ENCODE measurements around the gene BAZ1A. TPM values are rescaled to one million over a fixed set of nuclear protein-coding genes. Genes with fewer than 3 reads are reported as not detected.

BAZ1A gene
- total and polyA plus RNA-seq, 10 of the 15 experiments (the other 5 are each of a cell fraction or from before 2014, with no cell fraction given) = 34.3 to 96.5 (median 50.7) TPM

DNA sequence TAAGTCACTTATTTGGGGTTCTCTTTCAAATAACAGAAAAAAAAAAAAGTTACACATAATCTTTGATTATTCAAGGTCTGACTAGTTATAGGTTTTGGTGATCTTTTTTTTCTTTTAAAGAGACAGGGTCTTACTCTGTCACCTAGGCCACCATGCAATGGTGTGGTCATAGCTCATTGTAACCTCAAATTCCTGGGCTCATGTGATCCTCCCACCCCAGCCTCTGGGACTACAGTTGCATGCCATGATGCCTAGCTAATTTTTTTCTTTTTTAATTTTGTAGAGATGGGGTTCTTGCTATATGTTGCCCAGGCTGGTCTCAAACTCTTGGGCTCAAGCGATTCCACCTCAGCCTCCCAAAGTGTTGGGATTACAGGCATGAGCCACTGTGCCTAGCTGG, 104.3 kb downstream of the BAZ1A start:
- no peaks in the 10 kb centered on the region for H3K9me3 ChIP-seq (replicated peaks; ENCODE audit: control insufficient read depth, insufficient read depth, low read length)
- ChIA-PET RAD21 (ENCODE audit: unreplicated experiment) (interaction anchor here (0.9 kb wide), 1 partner anchor 48 kb away, joined by 3 read pairs; no protein-coding TSS in a partner anchor), POLR2A (no interaction called here), SMC1A (ENCODE audit: uncharacterized antibody, unreplicated experiment) (no interaction called here), CTCF (no interaction called here)
- no peak for FAIRE-seq
- no TSS peak for BruUV-seq (replicated peaks)
- DNase-seq (ENCODE audit: low read depth, low spot score) = no peak
- no peaks in the 10 kb centered on the region for H3K79me2 ChIP-seq (ENCODE audit: control insufficient read depth, insufficient read depth, low read length)
- H3K4me3 ChIP-seq = no peak overlapping the region
- no peak for ATAC-seq
- no peak overlapping the region for H3K9ac ChIP-seq (ENCODE audit: control insufficient read depth, insufficient read depth, low read length)
- no peaks in the 10 kb centered on the region for H3K4me1 ChIP-seq (ENCODE audit: control insufficient read depth, insufficient read depth, low read length)
- H2AFZ ChIP-seq (ENCODE audit: control insufficient read depth, low read depth, low read length) = no peak overlapping the region
- 100% methylated on average over 1 of the region's 1 CpG for WGBS (ENCODE audit: insufficient coverage, insufficient replicate concordance, low lambda C conversion rate, missing lambda C conversion rate)
- intact Hi-C loops (cut with micrococcal nuclease; ENCODE audit: unreplicated experiment) = no loop called here
- TF ChIP-seq IRF3 (IDR thresholded peaks at IDR 0.05) (no peak), RB1 (IDR thresholded peaks at IDR 0.05; ENCODE audit: borderline replicate concordance) (no peak), NFYA (IDR thresholded peaks at IDR 0.05; ENCODE audit: borderline replicate concordance, low read depth, low read length) (no peak), TCF7 (IDR thresholded peaks at IDR 0.05; ENCODE audit: borderline replicate concordance) (no peak), ZZZ3 (IDR thresholded peaks at IDR 0.05; ENCODE audit: control insufficient read depth, insufficient read length, low read depth) (no peak), RBBP5 (conservative IDR thresholded peaks at IDR 0.05) (no peak), JUNB (IDR thresholded peaks at IDR 0.05) (no peak), USF1 (IDR thresholded peaks at IDR 0.05; ENCODE audit: borderline replicate concordance, extremely low read length, insufficient read depth, low read depth, low read length) (no peak), FOXK2 (IDR thresholded peaks at IDR 0.05) (no peak), SMC3 (IDR thresholded peaks at IDR 0.05; ENCODE audit: borderline replicate concordance, low read length) (no peak), ETV6 (conservative IDR thresholded peaks at IDR 0.05 in 1 of 2, IDR thresholded peaks at IDR 0.05 in 1 of 2; ENCODE audit: borderline replicate concordance in 1 of 2, low read depth in 1 of 2) (no peak), NFYB (IDR thresholded peaks at IDR 0.05; ENCODE audit: insufficient read depth, low read depth, low read length) (no peak)
- TF ChIP-seq, protein P1, sequence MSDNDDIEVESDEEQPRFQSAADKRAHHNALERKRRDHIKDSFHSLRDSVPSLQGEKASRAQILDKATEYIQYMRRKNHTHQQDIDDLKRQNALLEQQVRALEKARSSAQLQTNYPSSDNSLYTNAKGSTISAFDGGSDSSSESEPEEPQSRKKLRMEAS (IDR thresholded peaks at IDR 0.05; ENCODE audit: low read depth, low read length) = no peak
- TF ChIP-seq, protein P2, sequence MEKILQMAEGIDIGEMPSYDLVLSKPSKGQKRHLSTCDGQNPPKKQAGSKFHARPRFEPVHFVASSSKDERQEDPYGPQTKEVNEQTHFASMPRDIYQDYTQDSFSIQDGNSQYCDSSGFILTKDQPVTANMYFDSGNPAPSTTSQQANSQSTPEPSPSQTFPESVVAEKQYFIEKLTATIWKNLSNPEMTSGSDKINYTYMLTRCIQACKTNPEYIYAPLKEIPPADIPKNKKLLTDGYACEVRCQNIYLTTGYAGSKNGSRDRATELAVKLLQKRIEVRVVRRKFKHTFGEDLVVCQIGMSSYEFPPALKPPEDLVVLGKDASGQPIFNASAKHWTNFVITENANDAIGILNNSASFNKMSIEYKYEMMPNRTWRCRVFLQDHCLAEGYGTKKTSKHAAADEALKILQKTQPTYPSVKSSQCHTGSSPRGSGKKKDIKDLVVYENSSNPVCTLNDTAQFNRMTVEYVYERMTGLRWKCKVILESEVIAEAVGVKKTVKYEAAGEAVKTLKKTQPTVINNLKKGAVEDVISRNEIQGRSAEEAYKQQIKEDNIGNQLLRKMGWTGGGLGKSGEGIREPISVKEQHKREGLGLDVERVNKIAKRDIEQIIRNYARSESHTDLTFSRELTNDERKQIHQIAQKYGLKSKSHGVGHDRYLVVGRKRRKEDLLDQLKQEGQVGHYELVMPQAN (conservative IDR thresholded peaks at IDR 0.05) = no peak
- H3K27ac ChIP-seq (ENCODE audit: control insufficient read depth, insufficient read depth) = no peak overlapping the region
- H3K27me3 ChIP-seq (replicated peaks in 1 of 2; ENCODE audit: control insufficient read depth in 2 of 2, insufficient read depth in 2 of 2, low read length in 1 of 2) = no peaks in the 10 kb centered on the region
- no peak overlapping the region for H3K4me2 ChIP-seq (ENCODE audit: control insufficient read depth, insufficient read depth)
- in situ Hi-C loops (cut with MboI) = no loop called here
- peaks cover 3 to 25% of the 10 kb centered on the region in 2 experiments; a peak in 3 of 4 replicates for H3K36me3 ChIP-seq (ENCODE audit: control insufficient read depth in 2 of 2, insufficient read depth in 2 of 2, low read length in 1 of 2)
- H4K20me1 ChIP-seq (ENCODE audit: control insufficient read depth, insufficient read depth) = no peaks in the 10 kb centered on the region

All from GM12878 (cell line).